Erythroblast (primary cell): Measurements from ENCODE around the gene SPTLC3.

Experiments
- GATA1 ChIP-seq: IDR thresholded peaks from 2 replicates; pipeline ENCODE4 v1.6.1; 2011; ENCODE audit warnings: low read depth, mild to moderate bottlenecking, control low read depth, low read length, moderate library complexity
- POLR2A ChIP-seq: IDR thresholded peaks from 2 replicates; pipeline ENCODE4 v1.6.1; 2011; ENCODE audit warnings: mild to moderate bottlenecking, low read length

DNA sequence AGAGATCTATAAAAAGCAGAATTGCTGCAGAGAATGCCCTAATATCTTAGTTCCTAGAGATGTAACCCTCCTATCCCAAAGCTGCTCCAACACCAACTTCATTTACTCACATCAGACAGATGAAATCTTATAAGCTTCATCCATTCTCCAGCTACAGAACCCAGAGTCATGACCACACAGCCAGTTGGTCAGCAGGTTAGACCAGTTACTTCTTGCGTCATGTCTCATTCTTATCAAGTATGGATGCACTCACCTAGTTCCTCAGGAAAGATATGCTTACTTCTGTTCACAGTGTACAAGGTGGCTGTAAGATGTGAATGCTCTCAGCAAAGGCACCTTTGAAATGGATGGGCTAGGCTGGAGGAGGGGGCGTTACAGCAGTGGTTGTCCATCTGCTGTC, 164.4 kb downstream of the SPTLC3 start:
- TF ChIP-seq POLR2A (no peak), GATA1 (no peak)
